OCI-LY1 (cell line): ENCODE data around the gene SDK2.

Source experiments
- H2AFZ ChIP-seq: fragments of 200-600 bp; sonication (generic), shearing (Covaris generic); 2 replicates; pipeline ENCODE4 v1.6.0; 2014; ENCODE audit warnings: antibody characterized with exemption, mild to moderate bottlenecking, low read length
- H3F3A ChIP-seq: fragments of 200-600 bp; sonication (generic), shearing (Covaris generic); 2 replicates; pipeline ENCODE4 v1.6.0; 2014; ENCODE audit warnings: mild to moderate bottlenecking, antibody characterized with exemption, low read length, moderate library complexity; ENCODE audit not compliant: insufficient read depth
- H3K27ac ChIP-seq: fragments of 200-600 bp; sonication (generic); 2 replicates; pipeline ENCODE4 v1.5.1; 2014; ENCODE audit warnings: low read length, mixed run types, mild to moderate bottlenecking, low read depth; ENCODE audit not compliant: poor library complexity, severe bottlenecking
- H3K27me3 ChIP-seq: fragments of 200-600 bp; sonication (generic); 2 replicates; pipeline ENCODE4 v1.6.0; 2014; ENCODE audit warnings: antibody characterized with exemption, mild to moderate bottlenecking, low read length, moderate library complexity; ENCODE audit not compliant: insufficient read depth
- H3K36me3 ChIP-seq: fragments of 200-600 bp; sonication (generic); 2 replicates; pipeline ENCODE4 v1.6.1; 2014; ENCODE audit warnings: mild to moderate bottlenecking, antibody characterized with exemption, low read length, moderate library complexity, mixed read lengths; ENCODE audit not compliant: insufficient read depth
- H3K4me1 ChIP-seq: fragments of 200-600 bp; sonication (generic); 2 replicates; pipeline ENCODE4 v1.5.1; 2014; ENCODE audit warnings: mild to moderate bottlenecking, low read length, moderate library complexity; ENCODE audit not compliant: insufficient read depth, severe bottlenecking
- H3K4me2 ChIP-seq: fragments of 200-600 bp; sonication (generic), shearing (Covaris generic); 2 replicates; pipeline ENCODE4 v1.6.1; 2014; ENCODE audit warnings: low read length
- H3K4me3 ChIP-seq: fragments of 200-600 bp; sonication (generic); 2 replicates; pipeline ENCODE4 v1.5.1; 2014; ENCODE audit warnings: low read length, low read depth, mild to moderate bottlenecking, mixed read lengths; ENCODE audit not compliant: poor library complexity, severe bottlenecking
- H3K79me2 ChIP-seq: fragments of 200-600 bp; shearing (Covaris generic); 2 replicates; pipeline ENCODE4 v1.6.1; 2016; ENCODE audit warnings: mixed run types, low read length, mixed read lengths; ENCODE audit not compliant: insufficient read depth
- H3K9ac ChIP-seq: fragments of 200-600 bp; sonication (generic), shearing (Covaris generic); 2 replicates; pipeline ENCODE4 v1.6.1; 2014; ENCODE audit warnings: mild to moderate bottlenecking, low read length, mixed read lengths
- H3K9me2 ChIP-seq: fragments of 200-600 bp; sonication (generic), shearing (Covaris generic); 2 replicates; pipeline ENCODE4 v1.6.1; 2014; ENCODE audit warnings: low read depth, mild to moderate bottlenecking, low read length, mixed read lengths
- H3K9me3 ChIP-seq: fragments of 200-600 bp; shearing (Covaris generic); 2 replicates; pipeline ENCODE4 v1.6.1; 2014; ENCODE audit warnings: low read length, mixed read lengths
- H4K20me1 ChIP-seq: fragments of 200-600 bp; sonication (generic), shearing (Covaris generic); 2 replicates; pipeline ENCODE4 v1.6.0; 2016; ENCODE audit warnings: mild to moderate bottlenecking, low read length; ENCODE audit not compliant: insufficient read depth
- EZH2 ChIP-seq: fragments of 200-600 bp; sonication (generic), shearing (Covaris generic); IDR thresholded peaks from 2 replicates; pipeline ENCODE4 v1.8.0; 2017; ENCODE audit warnings: borderline replicate concordance, mixed run types, mild to moderate bottlenecking, antibody characterized with exemption, low read length, moderate library complexity, mixed read lengths
- TF ChIP-seq, protein P1 (sequence below): fragments of 200-600 bp; sonication (generic), shearing (Covaris generic); IDR thresholded peaks from 2 replicates; pipeline ENCODE4 v1.5.1; 2017; ENCODE audit warnings: mild to moderate bottlenecking, antibody characterized with exemption, low read length, moderate library complexity, mixed read lengths

The SDK2 gene

DNA sequence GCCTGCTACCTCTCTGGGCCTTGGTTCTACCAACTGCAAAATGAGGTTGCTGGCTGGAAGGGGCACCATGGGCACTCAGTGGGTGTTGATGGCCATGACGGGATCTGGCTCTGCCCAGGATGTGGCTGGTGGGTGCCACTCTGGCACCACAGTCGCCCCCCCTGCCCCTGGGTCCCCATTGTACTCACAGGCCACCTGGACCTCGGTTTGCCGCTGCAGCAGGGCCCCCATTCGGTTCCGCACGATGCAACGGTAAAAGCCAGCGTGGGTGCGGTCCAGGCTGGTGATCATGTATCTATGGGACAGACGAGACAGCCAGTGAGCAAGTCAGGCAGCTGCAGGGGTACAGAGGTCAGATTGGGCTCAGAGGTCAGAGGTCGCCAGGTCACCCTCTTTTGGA, 172.3 kb downstream of the SDK2 start:
- Histone ChIP-seq H3K27ac (no peak overlapping the region), H3K9ac (no peak overlapping the region), H3F3A (no peaks in the 10 kb centered on the region), H2AFZ (no peak overlapping the region), H3K9me3 (no peaks in the 10 kb centered on the region), H3K4me3 (no peak overlapping the region), H3K4me2 (no peak overlapping the region), H3K79me2 (no peaks in the 10 kb centered on the region), H3K36me3 (no peaks in the 10 kb centered on the region), H4K20me1 (no peaks in the 10 kb centered on the region), H3K4me1 (no peaks in the 10 kb centered on the region), H3K27me3 (no peaks in the 10 kb centered on the region; the same call in 1 of the 2 replicates), H3K9me2 (no peaks in the 10 kb centered on the region)
- TF ChIP-seq, protein P1, sequence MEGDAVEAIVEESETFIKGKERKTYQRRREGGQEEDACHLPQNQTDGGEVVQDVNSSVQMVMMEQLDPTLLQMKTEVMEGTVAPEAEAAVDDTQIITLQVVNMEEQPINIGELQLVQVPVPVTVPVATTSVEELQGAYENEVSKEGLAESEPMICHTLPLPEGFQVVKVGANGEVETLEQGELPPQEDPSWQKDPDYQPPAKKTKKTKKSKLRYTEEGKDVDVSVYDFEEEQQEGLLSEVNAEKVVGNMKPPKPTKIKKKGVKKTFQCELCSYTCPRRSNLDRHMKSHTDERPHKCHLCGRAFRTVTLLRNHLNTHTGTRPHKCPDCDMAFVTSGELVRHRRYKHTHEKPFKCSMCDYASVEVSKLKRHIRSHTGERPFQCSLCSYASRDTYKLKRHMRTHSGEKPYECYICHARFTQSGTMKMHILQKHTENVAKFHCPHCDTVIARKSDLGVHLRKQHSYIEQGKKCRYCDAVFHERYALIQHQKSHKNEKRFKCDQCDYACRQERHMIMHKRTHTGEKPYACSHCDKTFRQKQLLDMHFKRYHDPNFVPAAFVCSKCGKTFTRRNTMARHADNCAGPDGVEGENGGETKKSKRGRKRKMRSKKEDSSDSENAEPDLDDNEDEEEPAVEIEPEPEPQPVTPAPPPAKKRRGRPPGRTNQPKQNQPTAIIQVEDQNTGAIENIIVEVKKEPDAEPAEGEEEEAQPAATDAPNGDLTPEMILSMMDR: no peak
- no peak for TF ChIP-seq EZH2

DNA sequence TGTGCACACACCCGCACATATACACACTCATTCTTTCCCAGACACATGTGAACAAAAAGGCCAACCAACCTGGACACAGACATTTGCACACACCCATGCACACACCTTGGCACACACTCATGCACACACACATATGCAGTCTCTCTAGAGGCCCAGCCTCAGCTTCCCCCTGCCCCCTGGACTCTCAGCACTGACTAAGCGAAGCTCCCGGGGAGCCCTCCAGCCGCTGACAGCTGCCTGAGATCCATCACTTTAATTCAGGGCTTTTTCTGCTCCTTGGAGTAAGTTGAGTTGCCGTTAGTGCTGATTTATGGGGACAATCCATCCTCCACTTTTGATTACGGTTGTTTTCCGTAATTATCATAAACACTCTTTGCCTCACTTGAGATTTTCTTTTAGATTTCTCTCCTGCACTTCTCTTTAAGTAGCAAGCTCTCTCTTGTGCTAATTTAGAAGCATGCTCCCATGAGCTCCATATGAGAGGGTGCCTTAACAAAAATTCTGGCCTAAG, 173.9 kb downstream of the SDK2 start:
- no peak overlapping the region for H3K4me2 ChIP-seq
- H3K79me2 ChIP-seq: no peaks in the 10 kb centered on the region
- no peaks in the 10 kb centered on the region for H3F3A ChIP-seq
- H3K36me3 ChIP-seq: no peaks in the 10 kb centered on the region
- no peaks in the 10 kb centered on the region for H3K9me3 ChIP-seq
- H3K27me3 ChIP-seq: no peaks in the 10 kb centered on the region; the same call in 1 of the 2 replicates
- TF ChIP-seq, protein P1: no peak
- TF ChIP-seq EZH2: no peak
- H3K4me3 ChIP-seq: no peak overlapping the region
- H3K4me1 ChIP-seq: no peaks in the 10 kb centered on the region
- H3K9me2 ChIP-seq: no peaks in the 10 kb centered on the region
- H2AFZ ChIP-seq: no peak overlapping the region
- no peak overlapping the region for H3K27ac ChIP-seq
- H3K9ac ChIP-seq: no peak overlapping the region
- H4K20me1 ChIP-seq: no peaks in the 10 kb centered on the region

DNA sequence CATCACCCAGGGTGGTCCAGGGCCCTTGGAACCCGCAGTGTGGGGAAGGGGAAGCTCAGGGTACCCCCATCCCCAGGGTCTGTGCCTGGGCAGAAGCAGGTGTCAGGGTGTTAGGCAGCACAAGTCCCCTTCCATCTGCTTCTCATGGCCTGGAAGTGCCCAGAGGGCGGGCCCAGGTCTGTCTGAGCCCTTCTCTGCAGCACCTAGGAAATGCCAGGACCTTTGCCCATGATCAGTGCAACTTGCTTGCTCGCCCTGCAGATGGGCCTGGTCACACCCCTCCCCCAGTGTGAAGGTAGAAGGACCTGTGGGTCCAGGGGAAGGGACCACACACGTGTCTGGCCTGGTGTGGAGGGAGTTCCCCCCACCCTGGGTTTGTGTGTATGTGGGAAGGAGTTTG, 174.9 kb downstream of the SDK2 start:
- H4K20me1 ChIP-seq: no peaks in the 10 kb centered on the region
- H3K27me3 ChIP-seq: no peaks in the 10 kb centered on the region; the same call in 1 of the 2 replicates
- H3F3A ChIP-seq: no peaks in the 10 kb centered on the region
- H3K9me2 ChIP-seq: no peaks in the 10 kb centered on the region
- H3K27ac ChIP-seq: no peak overlapping the region
- H3K79me2 ChIP-seq: no peaks in the 10 kb centered on the region
- TF ChIP-seq, protein P1: no peak
- no peak for TF ChIP-seq EZH2
- no peak overlapping the region for H3K4me2 ChIP-seq
- no peaks in the 10 kb centered on the region for H3K9me3 ChIP-seq
- no peak overlapping the region for H3K9ac ChIP-seq
- no peaks in the 10 kb centered on the region for H3K4me1 ChIP-seq
- no peak overlapping the region for H3K4me3 ChIP-seq
- H3K36me3 ChIP-seq: no peaks in the 10 kb centered on the region
- no peak overlapping the region for H2AFZ ChIP-seq
